Measurements from ENCODE around the gene ZNF618.

The ZNF618 gene

DNA sequence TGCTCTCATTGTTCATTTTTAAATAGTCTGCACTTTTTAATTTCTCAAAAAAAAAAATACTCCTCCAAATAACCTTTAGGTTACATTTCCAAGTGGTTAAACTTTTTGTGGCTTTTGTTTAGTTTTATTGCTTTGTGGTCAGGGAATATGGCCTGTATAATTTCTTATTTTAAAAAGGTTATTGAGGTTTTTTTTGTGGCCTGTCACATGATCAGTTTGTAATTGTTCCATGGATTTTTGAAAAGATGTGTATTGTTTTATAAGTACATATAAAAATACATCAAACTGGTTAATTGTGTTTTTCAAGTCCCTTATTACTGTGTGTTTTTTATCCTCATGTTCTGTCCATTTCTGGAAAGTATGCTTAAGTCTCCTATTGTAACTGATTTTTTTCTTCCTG, 64.0 kb downstream of the ZNF618 start:
- no peak for DNase-seq

- DNase-seq: no peak
These were observed 64.9 kb downstream of the ZNF618 start for GRCh38 chr9:113941056-113941455.

GRCh38 chr9:113941526-113941925, 65.4 kb downstream of the ZNF618 start:
- no peak for DNase-seq

DNA sequence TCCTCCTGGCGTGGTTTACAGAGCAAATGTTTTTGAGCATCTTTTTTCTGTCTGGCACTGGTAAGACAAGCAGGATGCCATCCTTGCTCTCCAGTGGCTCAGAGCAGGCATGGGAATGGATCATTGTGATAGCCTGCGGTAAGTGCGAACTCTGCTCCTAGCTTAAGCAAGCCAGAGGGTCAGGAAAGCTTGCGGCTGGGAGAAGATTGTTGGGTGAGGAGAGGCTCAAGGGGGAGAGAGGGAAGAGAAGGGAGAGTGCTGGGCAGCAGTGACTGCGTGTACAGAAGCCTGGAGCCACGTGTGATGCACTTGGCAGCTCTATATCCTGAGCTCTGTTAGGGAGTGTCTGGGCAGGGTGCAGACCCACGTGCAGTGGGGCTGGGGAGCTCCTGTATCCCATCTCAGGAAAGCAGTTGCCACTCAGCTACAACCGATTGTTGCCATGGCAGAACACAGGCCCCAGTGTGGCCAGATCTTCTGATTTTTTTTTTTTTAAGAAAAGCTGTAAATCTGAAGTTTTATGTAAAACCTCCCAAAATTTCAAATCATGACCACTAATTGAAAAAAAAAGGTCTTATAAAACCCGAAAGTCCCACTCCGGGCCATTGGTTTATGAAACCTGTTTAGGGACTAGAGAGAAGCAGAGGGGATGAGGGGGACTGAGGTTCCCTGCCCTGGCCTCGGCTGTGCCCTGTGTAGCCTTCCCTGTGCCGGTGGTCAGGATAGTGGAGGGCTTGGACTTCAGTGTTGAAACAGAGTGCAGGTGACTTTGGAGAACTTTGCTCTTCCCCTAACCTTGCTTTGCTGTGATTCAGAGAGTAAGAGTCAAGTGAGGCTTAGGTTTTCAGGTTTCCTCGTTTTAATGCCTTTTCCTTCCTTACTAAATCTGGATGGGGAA, 67.3 kb downstream of the ZNF618 start:
- DNase-seq: no peak

GRCh38 chr9:113945784-113946183, 69.7 kb downstream of the ZNF618 start:
- no peak for DNase-seq

- no peak for DNase-seq
These were observed 70.5 kb downstream of the ZNF618 start for GRCh38 chr9:113946496-113947115.

DNA sequence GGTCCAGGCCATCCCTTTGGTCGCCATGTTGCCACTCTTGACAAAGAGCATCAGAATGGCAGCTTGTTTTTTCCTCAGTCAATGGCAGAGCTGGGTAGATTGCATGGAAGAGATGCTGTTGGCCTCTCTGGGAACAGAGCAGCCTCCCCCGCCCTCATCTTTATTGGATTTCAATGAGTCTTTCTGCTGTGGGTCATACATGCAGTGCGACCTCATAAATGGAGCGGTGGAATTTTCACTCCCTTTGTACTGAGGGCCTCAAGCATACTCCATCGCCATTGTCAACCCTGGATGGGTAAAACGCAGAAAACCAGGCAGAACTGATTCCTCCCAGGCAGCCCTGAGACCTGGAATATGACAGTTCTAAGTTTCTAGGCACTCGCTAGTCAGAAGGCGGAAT, 71.8 kb downstream of the ZNF618 start:
- DNase-seq: no peak

- DNase-seq: no peak
These were observed 72.9 kb downstream of the ZNF618 start for GRCh38 chr9:113948891-113949570.

DNA sequence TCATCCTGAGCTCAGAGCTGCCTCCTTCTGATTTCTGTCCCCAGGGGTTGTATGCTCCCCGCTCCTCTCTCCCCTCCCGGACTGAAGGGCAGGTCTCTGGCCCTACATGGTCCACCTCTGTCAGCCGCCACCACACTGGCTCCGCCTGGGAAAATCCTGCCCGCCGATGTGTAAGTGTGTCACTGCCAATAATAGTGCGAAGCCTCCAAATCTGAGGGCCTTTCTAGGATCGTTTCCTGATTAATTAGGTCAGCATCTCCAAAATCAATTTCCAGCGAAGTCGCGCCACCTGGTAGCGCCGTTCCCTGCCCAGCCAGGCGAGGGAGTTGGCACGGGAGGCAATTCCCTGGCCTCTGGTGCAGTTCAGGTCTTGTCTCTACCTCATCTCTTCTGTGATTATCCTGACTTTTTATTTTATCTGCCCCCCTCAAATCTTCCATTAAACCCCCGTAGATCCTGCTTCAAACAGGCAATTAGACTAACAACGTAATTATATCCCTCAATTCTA, 73.5 kb downstream of the ZNF618 start:
- no peak for DNase-seq

DNA sequence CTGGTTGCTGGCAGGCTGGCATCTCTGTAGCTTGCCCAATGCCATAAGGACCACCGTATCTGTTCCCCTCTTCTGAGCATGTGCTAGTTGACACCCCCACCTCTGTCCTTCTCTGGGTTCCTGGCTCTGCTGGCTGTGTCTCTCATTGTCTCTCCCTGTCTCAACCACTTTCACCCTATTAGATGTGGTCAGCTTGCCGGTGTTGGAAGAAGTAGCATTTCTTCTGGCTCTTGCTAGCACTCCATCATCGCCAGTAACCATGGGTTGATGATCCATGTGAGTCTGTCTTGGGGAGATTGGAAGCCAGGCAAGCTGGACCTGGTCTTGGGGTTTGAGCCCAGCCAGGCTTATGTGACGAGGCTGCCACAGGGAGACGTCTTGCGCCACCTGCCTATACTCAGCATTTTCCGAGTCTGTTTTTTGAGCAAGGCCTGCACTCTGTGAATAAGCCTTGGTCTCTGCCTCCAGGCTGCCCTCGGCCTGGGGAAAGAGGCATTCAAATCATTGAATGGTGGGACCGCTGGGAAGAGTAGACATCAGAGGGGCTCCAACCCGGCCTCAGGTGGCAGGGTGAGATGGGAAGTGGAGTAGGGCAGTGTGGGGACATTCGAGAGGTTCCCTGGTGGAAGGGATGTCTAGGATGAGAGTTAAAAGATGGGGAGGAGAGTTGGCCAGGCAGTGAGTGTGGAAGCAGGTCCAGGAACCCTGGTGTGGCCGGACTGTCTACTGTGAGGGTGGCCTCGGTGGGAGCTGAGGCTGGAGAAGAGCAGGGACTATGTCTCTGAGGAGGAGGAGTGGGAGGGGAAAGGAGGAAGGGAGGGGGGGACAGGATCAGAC, 74.3 kb downstream of the ZNF618 start:
- no peak for DNase-seq

- no peak for DNase-seq
These were observed 74.9 kb downstream of the ZNF618 start for GRCh38 chr9:113951032-113951372.

- no peak for DNase-seq
These were observed 76.6 kb downstream of the ZNF618 start for GRCh38 chr9:113952676-113953075.

- no peak for DNase-seq
These were observed 77.4 kb downstream of the ZNF618 start for GRCh38 chr9:113953531-113953930.

GRCh38 chr9:113954591-113954990, 78.5 kb downstream of the ZNF618 start:
- DNase-seq: no peak

GRCh38 chr9:113955076-113955752, 79.1 kb downstream of the ZNF618 start:
- no peak for DNase-seq

GRCh38 chr9:113956901-113957300, 80.8 kb downstream of the ZNF618 start:
- no peak for DNase-seq

- DNase-seq: no peak
These were observed 81.2 kb downstream of the ZNF618 start for GRCh38 chr9:113957351-113957750.

GRCh38 chr9:113957821-113958341, 81.8 kb downstream of the ZNF618 start:
- DNase-seq: no peak

DNA sequence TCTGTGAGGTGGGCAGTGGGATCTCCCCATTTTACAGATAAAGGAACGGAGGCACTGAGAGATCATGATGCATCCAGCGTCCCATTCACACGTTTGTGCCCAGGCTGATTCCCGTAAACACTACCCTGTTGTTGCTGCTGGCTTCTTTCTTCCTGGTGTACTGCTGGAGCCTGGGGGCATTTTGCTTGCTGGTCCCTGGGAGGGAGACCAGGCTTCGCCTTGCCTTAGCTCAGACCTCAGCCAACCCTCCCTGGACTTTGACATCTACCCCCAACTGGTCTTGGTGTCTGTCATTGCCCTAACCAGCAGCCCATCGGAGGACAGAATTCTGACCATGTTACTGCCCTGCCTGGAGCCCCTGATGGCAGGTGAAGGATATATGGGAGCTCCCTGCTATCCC, 82.4 kb downstream of the ZNF618 start:
- no peak for DNase-seq

DNA sequence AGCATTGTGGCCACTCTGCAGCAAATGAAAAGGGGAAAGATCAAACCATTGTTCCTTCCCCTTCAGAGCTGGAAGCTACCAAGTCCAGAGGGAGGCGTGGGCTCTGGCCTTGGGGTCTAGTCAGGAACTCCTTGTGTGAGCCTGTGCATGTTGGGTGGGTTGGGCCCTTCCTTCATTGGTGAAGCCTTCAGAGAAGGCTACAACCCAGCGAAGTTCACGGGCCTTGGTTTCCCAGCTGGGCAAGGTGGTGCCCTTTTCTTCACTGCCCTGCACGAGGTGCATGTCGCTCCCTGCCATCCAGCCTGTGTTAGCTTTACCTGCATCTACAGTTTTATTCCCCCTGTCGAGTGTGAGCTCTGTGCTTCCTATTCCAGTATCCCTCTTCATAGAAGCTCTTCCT, 84.7 kb downstream of the ZNF618 start:
- no peak for DNase-seq

DNA sequence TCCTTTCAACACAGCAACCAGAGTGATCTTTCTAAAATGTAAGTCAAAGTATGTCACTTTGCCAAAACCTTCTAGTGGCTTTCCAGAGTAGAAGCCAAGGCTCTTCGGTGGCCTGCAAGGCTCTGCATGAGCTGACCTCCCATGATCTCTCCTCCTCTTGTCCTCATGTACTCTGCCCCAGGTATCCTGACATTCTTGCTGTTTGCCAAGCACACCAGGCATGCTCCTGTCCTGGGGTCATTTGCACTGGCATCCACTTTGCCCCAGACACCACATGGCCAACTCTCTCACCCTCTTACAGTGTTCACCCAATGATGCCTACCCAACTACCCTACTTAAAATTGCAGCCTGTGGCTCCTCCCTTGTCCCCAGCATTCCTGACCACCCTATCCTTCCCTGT, 86.3 kb downstream of the ZNF618 start:
- no peak for DNase-seq

DNA sequence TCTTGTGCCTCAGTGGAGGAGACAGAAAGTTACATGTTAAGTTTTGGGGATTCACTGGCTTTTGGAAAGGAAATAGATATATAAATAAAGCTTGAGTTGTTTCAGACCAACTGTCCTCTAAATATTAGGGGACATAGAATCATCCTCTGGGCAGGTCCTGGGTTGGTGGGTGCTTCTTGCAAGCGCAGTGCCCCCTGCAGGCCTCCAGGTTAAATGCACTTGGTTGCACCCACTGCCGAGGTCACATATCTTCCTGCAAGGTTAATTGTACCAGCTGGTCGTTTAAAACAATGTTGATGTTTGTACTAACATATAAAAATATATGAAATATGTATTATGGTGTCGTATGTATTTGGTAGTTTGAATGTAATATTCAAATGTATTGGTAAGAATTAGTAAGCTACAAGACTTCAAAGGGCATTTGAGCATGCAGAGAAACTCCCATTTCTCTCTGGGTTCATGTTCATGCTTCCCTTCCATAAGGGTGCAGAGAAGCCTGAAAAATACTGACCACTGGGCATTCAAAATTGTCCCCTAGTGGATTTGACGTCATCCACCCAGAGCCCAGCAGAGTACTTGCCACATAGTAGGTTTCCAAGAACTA, 87.0 kb downstream of the ZNF618 start:
- no peak for DNase-seq

Measured in NCI-H1417 treated with DMSO at 0.1 percent for 48 hours (cell line).